HTERT RPE-1 (cell line): Measurements from ENCODE around the gene SEMA4D.
"Not testable (repeated sequence)": the region's sequence is repeated elsewhere in the genome, so short reads cannot be mapped to it uniquely, and the experiment has no call there.

Experiments used
- in situ Hi-C: fragments of 300-500 bp; cut with MboI; formaldehyde crosslinking; loops from 4 replicates; pipeline ENCODE4 v1.14.3; 2020; ENCODE audit warnings: low sequenced_read_pairs

SEMA4D gene

DNA sequence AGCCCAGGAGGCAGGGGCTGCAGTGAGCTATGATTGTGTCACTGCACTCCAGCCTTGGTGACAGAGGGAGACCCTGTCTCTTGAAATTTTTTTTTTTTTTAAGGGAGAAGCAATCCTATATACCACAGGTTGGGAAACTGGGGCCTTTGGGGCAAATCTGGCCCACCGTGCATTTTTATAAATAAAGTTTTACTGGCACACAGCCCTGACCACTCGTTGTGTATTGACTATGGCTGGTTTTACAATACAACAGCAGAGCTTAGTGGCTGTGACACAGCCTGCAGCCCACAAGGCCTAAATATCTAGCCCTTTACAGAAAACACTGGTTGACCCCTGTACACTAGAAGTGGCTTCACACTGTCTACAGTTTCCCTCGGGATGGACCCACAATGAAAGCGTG, 121.6 kb downstream of the SEMA4D start:
- in situ Hi-C loops = no loop called here

DNA sequence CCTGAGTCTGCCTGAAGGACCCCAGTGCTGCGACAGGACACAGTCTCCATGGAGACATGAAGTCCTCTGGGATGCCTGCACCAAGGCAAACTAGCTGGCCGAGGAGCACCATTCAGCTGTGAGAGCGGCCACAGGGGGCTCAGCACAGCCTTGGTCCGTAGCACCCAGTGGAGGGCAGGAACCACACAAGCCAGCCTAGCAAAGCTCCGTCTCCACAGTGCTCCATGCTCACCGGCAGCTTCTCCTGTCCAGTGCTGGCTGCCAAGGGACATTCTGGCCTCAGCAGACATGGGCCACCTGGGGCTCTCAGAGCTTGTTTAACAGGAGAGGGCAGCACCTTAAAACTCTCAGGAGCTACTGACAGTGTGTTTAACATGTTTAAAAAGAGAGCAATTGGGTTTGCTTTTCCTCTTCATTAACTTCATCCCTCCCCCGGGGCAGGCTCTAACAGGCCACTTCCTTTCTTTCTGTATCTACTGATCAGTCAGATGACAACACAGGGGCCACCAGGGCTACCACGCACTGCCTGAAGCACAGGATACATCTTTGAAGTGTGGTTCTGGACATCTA, 122.6 kb downstream of the SEMA4D start:
- in situ Hi-C loops = no loop called here

DNA sequence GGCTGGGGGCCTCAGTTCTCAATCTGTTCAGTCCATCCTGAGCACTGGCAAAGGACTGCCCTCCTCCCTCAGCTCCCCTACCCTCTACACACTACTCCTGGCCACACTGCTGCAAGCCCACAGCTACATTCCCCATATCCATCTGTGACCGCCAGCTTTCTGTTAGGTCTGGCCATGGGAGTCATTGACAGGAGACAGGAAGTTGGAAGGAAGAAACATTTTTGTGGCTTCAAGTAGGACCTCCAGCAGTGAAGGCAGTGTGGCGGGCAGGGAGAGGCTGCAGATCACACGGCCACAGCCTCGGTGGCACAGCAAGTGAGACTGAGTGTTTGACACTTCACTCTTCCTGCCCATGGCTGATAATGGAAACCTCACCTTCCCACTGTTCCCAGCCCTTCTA, 123.7 kb downstream of the SEMA4D start:
- in situ Hi-C loops = no loop called here

DNA sequence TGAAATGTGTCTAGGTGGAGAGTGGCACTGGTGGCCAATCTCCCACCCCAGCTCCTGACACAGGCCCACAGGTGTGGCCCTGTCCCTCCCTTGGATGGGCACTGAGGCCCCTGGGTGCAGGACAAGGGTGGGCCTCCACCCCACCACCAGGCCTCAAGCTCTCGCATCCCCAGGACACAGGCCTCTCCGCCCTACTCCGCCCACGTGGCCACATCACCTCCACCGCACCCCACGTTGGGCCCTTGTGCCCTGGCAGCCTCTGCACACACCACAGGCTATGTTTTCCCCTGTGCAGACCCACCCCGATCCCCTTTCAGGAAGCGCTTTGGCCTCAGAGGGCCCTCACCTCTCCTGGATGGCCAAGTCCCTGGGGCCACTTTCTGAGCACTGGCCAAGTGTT, 124.9 kb downstream of the SEMA4D start:
- in situ Hi-C loops = no loop called here

DNA sequence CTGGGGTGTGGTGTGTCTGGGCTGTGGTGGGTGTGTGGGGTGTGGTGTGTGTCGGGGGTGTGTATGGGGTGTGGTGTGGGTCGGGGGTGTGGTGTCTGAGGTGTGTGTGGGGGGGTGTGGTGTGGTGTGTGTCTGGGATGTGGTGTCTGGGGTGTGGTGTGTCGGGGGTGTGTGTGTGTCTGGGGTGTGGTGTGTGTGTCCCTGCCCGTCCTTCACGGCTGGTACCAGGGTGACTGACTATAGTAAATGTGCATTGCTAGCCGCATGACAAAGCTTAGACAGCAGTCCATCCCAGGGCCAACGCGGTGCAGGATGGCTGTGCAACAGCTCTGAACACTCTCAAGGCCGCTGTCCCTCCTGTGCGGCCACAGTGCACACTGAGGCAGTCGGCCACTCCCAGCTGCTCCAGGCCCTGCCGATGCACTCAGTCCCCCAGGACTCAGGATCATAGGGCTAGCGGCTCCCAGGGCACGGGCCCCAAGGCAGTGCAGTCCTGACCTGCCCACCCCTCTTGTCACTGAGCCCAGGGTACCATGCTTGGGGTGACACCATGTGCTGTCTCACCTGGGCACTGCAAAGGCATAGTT, 125.6 kb downstream of the SEMA4D start:
- in situ Hi-C loops = no loop called here

DNA sequence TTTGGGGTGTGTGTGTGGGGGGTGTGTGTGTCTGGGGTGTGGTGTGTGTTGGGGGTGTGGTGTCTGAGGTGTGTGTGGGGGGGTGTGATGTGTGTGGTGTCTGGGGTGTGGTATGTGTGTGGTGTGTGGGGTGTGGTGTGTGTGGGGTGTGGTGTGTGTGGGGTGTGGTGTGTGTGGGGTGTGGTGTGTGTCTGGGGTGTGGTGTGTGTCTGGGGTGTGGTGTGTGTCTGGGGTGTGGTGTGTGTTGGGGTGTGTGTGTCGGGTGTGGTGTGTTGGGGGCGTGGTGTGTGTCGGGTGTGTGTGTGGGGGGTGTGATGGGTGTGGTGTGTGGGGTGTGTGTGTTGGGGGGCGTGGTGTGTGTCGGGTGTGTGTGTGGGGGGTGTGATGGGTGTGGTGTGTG, 126.1 kb downstream of the SEMA4D start:
- in situ Hi-C loops = not testable (repeated sequence)

DNA sequence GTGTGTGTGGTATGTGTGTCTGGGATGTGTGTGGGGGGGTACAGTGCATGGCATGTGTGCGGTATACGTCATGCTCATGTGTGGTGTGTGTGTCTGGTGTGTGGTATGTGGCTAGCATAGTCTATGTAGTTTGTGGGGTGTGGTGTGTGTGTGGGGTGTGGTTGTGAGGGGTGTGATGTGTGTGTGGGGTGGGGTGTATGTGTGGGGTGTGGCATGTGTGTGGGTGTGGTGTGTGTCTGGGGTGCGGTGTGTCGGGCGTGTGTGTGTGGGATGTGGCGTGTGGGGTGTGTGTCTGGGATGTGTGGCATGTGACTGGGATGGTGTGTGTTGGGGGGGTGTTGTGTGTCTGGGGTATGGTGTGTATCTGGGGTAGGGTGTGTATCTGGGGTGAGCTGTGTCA, 127.3 kb downstream of the SEMA4D start:
- in situ Hi-C loops = no loop called here

DNA sequence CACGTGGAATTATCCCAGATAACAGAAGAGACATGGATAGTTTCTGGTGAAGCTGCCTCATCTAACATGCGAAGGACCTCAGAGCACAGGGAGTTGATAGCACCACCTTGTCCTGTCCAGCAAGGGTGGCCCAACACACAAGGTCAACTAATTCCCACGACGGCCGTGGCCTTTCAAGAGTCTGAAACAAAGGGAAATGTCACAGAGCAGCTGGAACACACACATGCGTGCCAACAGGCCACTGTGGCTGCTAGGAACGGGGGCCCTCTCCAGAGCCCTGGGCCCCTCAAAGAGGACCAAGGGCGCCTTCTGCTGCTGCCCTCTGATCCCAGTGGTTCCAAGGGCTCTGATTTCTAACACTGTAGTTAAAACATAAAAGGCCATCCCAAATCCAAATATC, 128.9 kb downstream of the SEMA4D start:
- in situ Hi-C loops = no loop called here

DNA sequence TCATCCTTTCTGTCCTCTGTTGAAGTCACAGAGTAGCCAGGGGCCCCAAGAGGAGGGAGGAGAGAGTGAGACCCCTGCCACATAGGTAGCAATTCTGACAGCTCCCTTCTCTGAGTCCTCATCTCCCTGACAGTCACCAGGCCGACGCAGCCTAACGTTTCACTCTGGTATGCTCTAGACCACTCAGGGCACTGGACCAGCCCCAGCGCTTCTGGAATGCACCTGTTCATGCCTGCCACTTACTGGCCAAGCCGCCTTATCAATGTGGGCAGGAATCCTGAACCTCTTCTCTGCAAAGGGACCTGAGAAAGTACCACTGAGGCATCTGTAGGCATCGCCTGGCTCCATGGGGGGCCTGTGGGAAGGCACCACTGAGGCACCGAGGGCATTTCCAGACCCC, 129.4 kb downstream of the SEMA4D start:
- in situ Hi-C loops = no loop called here

DNA sequence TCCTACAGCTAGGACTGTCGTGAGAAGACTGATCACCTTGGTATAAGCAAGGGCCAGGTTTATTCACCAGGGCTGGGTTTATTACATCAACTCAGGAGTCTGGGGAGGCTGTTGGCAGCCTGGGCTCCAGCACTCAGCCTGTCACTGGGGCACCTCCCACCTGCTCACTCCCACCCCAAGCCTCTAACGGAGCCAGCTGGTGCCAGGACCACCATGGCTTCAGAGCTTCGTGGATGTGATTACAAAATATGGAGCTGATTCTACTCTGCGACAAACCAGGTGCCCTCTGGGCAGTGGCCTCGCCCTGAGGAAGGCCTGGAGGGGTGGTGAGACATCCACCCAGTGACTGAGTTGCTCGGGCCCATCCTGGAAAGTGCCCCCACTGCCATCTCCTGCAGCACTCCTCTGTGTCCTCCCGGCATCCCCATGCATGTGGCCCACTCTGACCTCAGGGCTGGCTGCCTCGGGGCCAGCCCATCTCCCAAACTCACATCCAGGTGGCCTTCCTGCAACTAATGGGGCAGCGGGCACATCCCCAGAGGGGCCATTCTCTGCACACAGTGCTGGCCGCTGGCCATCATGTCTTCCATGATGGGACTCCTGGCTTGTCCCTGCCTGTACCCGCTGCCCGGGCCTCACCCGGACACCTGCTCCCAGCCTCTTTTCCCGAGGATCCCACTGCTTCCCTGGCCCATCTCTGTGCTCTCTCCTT, 130.0 kb downstream of the SEMA4D start:
- in situ Hi-C loops = no loop called here

DNA sequence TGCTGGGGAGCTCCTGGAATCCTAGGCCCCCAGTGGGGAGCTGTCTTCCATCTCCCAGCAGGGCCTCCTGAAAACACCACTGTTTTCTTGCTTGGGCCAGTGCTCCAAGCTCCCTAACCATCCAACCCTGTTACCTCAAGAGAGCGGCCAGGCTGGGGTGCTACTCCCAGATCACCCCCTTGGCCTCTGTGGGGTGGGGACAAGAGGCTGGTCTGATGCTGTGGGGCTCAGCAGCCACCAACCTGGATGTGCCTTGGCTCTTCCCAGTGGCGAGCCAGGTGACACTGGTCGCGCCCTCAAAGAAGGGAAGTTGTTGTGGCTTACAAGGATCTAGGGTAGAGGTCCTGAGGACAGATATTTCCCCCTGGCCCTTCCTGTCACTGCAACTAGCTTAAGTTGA, 130.6 kb downstream of the SEMA4D start:
- in situ Hi-C loops = no loop called here

DNA sequence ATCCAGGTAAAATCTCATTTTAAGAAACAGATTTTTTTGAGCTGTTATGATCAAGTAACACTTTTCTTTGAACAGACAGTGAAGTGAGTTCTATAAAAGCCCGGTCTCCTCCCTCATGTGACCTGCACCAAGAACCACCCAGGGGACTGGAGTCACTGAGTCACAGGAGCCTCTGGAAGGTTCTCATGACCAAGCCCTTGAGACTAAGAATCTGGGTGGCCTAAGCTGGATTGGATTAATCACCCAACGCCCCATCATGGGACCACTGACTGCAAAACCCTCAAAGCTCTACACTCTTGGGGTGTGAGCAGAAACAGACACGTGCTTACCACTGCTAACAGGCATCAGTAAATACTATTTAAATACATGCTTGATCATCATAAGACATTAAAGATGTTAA, 131.2 kb downstream of the SEMA4D start:
- in situ Hi-C loops = no loop called here

DNA sequence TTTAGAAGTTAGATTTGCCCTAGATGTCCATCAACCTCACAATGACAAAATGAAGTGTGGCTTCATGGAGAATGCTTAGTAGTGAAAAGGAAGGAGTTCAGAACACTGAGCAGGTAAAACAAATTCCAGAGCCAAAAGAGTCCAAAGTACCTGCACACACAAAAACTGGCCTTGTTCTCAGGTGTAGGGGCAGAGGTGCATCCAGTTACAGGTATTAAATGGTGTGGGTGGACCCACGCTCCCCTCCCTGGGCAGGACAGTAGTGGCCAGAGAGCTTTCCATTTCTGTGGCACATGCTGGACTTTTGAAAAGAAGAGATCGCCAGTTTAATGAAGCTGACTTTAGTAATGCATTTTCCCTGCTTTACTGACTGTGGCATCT, 132.4 kb downstream of the SEMA4D start:
- in situ Hi-C loops = no loop called here

DNA sequence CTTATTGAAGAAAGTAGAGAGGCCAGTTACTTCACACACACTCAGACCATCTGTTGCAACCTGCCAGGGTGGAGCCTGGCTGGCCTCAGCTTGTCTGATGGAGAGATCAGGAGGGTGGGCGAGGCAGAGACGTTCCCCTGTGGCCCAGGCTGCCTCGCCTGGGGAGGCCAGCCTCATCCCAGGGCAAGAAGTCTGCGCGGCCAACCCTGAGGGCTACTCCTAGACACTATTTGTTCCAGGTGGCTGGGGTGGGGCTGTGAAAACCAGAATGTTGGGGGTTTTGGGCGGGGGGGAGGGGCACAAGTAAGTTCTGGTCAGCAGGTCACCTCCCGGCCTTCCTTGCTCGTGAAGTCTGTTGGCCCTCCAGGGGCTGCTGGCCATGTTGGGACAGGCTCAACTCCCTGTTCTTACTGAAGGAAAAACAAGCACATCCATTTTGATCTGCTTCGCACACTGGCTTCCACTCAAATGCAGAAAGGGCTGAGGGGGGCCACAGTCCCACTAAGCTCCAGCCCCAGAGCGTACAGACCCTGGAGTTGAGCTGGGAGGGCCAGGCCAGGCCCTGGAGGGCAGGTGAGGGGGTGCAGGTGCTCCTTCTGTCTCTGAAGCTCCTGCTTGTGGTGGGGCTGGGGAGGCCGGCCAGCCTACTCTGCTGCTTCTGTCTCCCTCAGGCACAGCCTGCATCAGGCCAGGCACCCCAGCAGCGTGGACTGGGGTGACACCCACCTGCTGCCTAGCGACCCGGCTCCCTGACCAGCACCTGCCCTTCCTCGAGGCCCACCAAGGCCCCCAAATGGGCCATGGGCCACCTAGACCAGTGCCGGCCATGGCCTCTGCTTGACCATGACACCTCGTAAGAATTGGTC, 133.0 kb downstream of the SEMA4D start:
- in situ Hi-C loops = no loop called here

DNA sequence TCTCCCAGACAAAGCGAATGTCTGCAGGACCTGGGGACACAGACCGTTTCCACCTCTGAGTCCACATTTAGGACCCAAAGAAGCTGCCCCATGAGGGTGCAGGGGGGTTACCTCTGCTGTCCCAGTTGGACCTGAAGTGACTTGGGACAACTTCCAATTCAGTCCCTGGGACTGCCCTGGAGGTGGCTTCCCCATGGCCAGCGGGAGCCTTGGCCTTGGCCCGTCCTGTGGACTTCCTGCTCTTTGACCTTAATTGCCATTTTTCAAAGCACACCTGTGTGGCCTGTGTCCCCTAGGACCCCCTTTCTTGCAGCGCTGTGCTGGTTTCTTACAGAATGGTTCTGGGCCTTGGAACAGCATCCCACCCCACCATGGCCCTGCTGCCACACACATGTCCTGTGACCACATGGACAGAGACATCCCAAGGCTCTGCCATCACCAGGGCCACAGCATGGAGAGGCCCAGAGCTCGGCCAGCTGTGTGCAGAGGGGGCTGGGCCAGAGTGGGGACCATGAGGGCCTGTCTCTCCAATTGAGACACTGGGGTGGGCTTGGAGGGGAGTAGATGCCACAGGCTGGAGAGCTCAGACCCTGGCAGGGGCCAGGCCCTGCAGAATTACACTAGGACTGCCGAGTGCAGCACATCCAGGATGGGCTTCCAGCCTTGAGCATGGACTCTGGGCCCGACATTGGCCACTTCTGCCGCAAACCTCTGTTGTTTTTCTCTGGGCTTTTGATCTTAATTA, 133.8 kb downstream of the SEMA4D start:
- in situ Hi-C loops = no loop called here

DNA sequence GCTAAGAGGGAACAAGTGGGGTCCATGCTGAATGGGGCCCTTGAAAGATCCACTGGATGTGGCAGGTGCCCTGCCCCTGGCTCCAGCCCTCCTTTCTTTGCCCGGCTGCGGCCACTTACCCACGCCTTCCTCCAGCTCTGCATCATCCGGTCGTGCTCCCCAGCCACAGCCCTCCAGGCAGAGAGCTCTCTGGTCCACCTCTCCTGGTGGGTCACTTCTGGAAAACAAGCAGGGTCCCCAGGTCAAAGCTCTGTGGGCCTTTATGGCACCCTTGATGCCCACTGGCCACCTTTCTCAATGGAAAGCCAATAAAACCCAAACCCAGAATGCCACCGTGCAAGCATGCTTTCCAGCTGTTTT, 134.6 kb downstream of the SEMA4D start:
- in situ Hi-C loops = no loop called here

DNA sequence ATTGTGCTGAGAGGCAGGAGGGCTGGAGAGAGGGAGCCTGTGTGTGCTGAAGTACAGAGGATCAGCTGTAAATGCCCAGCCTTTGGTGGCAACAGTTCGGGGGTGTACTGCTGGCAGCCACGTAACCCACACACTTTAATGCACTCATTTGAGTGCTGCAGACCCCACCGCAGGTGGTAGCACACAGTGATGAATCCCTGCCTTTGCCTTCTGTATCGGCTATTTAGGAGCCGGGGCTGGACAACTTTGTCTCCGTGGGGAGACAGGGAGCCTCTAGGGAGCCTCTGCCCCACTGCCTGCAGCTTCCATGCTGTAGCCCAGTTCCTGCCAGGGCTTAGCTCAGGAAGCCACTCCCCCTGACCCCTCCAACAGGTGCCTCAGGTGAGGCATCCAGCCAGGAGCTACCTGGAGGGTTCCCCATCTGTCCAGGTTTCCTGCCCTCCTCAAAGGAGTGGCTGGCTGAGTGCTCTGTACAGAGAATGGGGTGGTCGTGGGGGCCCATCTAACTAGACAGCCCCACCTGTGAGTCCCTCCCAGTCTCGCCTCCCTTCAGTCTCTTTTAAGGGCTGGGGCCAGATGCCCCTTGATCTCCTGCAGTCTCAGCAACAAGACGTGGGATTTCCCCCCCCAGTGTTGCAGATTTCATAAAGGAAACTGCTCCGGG, 135.1 kb downstream of the SEMA4D start:
- in situ Hi-C loops = no loop called here

DNA sequence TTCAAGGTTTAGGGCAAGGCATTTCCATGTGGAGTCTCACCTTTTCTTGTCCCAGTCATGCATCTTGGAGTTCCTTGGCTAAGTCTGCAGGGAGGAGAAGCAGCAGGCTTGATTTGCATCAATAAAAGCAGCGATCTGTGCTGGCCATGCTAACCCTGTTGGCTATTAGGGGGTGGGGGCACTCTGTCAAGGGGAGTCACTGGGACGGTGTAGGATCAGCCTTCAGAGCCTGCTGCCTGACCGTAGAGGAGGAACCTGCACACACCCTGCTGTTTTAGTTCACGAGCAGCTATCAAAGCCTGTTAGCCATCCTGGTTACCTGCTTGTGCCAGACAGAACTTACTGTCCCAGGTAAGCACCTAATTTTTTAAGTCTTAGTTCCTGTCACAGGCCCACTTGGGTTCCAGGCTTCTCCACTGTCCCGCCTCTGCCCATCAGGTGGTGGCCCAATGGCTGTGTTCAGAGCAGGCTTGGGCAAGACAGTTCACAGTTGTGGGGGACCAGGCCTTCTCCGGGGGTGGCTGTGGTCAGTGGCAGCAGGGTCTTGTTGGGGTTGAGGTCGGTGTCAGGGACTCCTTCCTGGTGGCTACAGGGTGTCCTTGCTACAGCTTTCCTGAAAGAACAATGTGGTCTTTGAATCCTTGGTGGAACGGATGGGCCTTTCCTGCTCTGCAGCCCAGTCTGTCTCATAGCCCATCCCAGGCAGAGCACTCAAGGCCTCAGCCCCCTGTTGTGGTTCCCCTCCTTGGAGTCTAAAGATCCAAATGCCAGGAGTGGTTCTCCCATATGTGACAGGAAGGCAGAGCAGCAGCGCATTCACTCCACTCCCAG, 135.9 kb downstream of the SEMA4D start:
- in situ Hi-C loops = no loop called here

DNA sequence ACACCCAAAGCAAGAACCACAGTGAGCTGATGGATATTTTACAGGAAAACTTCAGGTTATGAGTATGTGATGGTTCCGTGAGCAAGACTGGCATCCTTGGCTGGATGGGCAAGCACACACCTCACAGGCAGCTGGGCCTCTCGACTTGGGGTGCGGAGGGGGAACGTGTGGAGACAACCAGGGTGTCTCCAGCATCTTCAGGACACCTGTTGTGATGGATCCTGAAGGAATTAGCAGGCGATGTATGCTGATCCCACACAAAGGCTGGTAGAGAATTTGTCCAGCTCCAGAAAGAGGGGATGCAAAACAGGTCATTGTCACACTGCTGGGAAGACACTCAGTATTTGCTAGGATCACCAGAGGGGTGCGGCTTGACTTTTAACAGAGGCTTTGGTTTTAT, 136.9 kb downstream of the SEMA4D start:
- in situ Hi-C loops = no loop called here

DNA sequence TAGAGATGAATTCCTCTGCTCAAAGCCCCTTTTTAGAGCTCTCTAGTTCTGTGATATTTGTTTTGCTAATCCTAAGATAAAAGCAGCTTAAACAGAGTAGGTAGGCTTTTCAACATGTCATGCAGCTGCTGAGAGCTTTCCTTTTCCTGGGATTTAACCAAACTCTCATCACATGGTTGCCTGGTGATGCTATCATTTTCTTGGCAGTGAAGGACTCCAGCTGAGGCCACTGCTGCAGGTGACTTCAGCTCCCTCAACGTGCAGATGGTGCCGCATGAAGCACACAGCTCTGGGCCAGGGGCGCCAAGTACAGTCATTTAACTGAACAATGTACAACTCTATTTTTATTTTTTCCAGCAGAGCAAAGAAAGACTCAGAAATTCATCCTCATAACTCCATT, 137.4 kb downstream of the SEMA4D start:
- in situ Hi-C loops = no loop called here
